ENCODE results near the gene OR2F1.

OR2F1 gene

DNA sequence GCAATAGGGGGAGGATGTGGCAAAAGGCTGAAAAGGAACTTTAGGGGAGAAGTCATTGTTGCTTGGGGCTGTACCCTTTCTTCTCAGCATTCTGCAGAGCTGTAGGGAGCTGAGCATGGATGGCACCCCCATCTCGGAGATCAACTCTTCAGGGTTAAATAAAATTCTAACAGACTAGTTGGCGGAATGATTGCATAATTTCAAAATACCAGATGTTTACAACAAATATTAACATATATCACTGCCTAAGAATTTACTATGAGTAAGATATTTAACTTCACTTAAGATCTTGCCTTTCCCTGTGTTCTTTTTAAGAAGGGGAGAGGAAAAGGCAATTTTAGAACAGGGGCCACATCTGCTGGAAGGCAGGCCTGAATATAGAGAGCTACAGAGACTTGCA, 509 bp upstream of the OR2F1 start:
- DNase-seq, result no peak

DNA sequence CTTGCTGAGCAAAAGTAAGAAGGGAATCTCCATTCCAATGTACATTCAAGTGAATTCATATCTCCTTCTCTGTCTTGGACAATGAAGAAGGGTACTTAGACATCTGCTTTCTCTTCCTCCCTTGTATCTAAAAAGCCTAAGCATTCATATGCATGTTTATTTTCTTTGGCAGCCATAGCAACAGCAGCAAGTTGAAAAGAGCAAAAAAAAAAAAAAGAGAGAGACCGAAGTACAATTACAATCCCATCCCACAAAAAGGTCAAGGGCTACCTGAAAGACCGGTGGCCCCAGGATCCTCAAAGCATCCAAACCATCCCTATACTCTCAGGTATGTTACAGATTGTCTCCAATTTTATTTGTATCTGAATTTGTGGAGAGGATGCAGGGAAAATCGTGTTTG, 4.1 kb downstream of the OR2F1 start:
- DNase-seq, result no peak

DNA sequence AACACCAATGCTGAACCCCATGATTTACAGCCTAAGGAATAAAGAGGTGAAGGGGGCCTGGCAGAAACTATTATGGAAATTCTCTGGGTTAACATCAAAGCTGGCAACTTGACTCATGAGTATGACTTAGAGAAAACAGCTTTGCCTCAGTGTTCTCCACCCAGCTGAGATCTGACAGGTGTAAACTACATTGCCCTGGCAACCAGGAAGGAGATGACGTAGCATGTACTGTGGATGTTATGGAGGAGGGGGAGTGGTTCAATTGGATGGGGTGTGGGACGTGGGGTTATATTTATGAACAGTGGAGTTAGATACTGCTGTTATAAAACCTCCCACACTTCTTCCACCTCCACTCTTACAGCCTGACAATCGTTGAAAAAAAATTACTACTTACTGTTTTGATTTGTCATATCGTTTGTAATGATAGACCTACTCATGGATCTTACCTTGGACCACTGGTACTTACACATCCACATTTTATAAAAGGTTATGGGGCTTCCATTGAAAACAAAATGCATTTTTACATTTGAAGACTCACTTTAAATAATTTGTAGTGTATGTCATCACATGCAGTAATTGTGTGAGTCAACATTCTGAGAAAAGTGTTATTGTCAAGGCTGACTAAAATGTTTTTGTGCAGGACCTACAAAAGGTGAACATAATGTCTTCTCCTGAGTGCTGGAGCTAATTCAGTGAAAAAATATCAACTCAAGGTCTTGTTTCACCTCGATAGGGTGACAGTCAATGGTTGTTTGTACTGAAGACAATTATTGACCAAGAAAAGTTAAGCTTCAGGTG, 6.4 kb downstream of the OR2F1 start:
- no peak for DNase-seq

DNA sequence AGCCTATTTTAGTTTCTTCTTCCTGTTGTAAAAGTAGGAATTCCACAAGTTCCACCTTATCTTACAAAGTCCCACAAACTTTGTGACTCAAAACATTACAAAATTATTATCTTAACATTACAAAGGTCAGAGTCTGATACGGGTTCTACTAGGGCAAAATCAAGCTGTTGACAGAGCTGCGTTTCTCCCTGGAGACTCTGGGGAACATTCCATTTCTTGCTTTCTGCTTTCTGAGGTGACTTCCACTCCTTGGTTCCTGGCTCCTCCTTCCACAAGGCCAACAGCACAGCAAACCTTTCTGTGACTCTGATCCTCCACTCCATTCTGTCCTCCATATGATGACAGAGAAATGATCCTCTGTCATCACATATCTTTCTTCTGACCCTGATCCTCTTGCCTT, 10.6 kb downstream of the OR2F1 start:
- DNase-seq, result no peak

DNA sequence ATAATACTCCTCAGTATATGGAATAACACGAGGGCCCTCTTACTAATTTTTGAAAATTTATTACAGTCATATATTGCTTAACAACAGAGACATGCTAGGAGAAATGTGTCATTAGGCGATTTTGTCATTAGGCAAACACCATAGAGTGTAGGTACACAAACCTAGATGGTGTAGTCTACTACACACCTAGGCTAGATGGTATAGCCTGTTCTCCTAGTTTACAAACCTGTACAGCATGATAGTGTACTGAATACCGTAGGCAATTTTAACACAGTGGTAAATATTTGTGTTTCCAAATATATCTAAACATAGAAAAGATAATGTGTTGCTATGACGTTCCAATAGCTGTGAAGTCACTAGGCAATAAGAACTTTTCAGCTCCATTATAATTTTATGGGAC, 12.8 kb downstream of the OR2F1 start:
- DNase-seq, result no peak

DNA sequence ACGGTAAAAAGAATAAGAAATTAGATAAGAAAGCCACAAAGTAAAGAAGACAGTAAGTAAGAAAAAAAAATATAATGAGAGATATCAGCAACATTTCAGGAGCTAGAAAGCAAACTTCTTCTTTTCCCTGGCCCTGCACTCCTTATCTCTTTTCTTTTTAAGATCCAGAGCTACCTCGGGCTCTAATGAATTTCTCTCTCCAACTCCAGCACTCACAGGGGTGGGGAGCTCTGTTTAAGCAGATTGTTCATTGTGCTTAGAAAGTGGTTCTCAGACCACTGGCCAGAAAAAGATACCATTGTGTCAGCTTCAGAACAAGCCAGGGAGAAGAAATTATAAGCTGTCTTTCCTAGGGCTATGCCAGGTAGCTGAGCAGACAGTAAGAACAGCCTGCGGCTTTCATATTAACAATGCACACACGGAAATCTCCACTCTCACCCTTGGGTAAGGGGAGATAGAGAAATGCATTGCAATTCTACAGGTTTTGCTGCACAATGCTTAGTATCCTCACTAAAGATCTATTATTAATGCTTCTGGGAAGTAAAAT, 19.3 kb downstream of the OR2F1 start:
- no peak for DNase-seq

DNA sequence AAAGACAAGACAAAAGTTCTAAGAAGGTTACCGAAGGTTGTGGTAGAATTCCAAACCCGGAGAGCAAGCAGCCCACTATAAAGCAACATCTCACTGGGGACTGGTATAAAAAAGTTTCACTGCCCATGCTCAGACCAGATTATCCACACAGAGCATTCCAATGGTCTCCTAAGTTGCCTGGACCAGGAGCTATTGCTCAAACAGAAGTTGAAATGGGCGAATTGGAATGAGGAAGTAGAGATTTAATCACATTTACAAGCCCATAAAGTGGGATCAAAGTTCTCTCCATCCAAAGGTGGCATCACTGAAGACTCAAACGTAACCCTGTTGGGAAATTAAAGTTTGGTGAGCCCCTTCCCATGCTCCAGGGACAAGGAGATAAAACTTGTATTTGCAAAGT, 19.8 kb downstream of the OR2F1 start:
- no peak for DNase-seq

DNA sequence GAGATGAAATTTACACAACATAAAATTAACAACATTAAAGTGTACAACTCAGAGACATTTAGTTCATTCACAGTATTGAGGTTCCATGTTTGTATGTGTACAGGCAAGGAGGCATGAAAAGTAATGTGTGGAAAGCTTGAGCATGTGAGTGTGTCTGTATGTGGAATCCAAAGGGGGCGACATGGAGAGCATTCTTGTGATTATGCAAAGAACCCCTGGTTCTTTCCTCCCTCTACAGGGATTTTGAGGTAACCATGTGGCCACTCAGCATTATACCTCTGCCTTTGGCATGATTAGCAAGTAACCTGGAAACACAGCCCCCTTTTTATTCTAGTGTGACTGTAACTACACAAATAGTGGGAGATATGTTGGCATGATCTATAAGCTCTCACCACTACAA, 21.0 kb downstream of the OR2F1 start:
- DNase-seq, result no peak

DNA sequence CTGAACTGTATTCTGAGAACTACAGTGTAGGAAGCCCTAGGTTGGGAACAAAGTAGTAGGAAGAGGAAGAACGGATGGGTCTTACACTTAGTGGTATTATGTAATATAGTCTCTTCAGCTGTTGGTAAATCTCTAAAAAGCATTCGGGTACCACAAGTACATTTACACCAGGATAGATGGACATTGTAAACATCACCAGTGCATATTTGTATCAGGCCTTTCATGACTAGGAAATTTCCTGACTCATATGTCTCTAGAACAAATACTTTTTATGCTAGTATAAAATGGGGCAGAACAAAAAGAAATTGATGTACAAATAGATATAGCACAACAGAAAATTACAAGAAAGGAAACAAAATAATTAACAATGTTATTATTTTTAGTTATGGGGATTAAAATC, 23.9 kb downstream of the OR2F1 start:
- DNase-seq, result no peak

DNA sequence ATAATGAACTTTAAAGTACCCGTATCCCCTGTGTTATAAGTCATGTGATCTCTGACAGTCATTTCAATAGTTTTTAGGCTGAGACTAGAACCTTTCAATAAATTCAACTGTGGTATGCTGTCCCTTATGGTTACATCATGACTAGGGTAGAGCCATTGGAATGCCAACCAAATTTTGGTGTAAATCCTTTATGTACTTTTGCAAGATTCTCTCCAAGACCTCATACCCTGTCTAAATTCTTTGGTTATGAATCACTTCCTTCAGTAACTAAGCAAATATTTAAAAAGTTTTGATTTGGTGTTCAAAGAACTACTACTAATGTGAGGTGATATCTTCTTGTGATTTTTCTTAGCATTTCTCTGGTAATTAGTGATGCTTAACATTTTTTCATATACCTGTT, 24.7 kb downstream of the OR2F1 start:
- DNase-seq, result no peak

DNA sequence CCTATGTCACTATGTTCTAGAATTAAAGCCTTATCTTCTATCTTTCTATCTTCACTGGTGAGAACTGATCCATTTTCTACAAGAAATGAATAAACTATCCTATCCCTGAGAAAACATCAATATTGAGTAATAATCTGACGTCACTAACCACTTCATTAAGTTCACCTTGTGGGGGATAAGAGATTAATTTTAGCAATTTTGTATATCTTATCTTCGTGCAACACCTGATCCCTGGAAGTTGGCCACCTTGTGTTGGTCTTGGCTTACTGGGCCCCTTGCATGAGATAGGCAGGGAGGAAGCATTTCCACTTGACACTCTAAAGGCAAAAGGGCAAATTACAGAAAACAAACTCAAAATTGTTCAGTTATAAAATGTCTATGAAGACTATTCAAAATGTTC, 25.4 kb downstream of the OR2F1 start:
- DNase-seq, result no peak

DNA sequence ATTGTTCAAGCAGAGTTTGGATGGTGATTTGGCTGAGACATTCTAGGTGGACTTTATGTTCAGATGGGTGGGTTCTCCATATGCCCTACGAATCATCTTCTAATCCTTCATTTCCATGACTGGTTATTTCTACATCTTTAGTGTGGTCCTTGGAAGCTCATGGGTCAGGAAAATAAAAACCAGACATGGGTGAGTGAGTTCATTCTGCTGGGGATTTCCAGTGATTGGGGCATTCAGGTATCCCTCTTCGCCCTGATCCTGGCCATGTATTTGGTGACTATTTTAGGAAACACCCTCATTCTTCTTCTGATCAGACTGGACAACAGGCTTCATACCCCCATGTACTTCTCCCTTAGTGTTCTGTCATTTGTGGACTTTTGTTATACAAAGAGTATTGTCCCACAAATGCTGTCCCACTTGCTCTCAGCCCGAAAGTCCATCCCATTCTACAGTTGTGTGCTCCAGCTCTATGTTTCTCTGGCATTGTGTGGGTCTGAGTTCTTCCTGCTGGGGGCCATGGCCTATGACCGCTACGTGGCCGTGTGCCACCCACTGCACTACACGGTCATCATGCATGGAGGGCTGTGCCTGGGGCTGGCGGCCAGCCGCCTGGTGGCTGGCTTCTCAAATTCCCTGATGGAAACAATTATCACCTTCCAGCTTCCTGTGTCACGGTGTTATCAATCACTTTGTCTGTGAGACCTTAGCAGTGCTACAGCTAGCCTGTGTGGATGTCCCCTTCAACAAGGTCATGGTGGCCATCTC, 26.3 kb downstream of the OR2F1 start:
- DNase-seq, result no peak

DNA sequence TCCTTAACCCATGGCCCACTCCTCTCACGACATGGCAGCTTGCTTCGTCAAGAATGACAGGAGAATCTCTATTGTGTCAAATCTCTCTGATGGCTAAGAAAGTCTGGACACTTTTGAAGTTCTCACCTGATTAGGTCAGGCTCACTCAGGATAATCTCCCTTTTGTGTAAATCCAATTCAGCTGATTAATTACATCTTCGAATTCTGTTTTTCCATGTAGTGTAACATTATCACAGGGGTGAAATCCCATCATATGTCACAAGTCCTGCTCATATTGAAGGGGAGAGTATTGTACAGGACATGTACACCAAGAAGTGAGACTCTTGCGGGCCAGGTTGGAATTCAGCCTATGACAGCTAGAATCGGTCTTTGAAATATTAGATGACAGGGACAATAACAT, 29.3 kb downstream of the OR2F1 start:
- no peak for DNase-seq

DNA sequence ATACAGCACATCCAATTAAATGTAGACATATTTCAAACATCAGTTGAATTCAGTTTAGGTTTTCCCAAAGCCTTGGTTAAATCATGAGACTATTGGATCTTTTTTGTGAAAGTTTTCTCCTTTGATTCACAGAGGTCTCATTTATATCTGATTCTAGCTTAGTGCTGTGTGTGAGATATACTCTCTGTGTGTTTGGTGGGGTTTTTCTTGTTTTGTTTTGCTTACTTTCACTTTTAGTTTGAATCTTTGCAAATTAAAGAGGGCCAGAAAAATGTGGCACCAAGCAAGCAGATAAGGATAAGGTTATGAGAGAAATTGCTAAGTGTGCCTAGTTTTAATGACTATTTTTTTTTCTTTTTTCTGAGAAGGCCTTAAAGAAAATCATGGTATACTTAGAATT, 32.9 kb downstream of the OR2F1 start:
- DNase-seq, result no peak

DNA sequence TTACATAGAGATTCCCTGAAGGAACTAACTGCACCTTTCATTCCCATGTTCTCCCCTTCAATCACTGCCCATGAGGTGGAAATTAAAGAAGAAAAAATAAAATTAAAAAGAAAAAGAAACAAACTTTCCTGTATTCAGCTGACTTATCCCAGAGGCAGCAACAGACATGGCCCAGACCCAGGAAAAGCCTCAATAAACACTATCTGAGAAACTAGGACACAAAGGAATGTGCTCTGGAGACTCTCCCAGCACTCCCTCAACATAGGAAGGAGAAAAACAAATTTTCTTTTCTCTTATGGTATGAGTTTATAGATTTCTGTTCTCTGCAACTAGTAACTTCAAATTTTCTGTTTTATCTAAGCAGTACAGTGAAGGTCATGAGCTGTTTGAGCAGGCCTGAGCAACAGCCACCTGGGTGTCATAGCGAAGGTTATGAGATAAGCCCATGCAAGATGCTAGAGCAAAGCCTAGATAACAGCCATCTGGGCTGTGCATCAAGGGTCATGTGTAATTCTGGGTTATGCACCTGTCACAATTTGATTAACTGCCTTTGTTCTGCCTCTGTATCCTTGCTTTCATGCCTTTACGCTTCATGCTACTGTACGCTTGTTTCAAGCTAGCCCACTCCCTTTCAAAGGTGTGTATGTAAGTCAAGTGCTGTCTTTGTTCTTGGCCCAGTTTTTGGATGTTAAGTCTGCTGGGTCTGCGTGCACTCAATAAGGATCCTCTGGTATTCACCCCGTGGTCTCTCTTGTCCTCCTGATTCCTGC, 34.5 kb downstream of the OR2F1 start:
- no peak for DNase-seq

DNA sequence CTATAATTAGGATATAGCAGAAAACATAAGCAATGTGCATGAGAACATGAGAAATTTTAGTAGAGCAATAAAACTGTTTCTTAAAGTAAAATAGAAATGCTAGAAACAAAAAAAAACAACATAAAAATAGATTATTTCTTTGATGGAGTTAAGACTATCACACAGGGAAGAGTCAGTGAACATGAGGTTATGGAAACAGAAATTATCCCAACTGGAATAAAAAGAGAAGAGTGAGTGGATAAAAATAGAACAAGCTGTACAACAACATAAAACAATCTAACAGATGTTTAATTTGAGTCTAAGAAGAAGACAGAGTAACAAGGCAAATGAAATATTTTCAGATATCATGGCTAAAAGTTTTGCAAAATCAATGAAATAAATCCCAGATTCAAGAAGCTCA, 38.0 kb downstream of the OR2F1 start:
- DNase-seq, result no peak

DNA sequence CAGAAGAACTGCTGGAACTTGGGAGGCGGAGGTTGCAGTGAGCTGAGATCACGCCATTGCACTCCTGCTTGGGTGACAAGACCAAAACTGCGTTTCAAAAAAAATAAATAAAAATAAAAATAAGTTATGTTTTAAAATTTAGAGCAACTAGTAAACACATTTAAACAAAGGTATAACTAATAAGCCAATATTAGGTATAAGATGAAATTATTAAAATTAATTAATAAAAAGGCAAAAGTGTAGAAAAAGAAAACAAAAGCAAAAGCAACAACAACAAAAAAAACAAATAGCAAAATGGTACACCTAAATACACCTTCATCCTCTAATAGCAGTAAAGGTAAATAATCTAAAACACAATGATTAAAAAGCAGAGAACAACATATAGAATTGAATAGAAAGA, 39.3 kb downstream of the OR2F1 start:
- DNase-seq, result no peak

DNA sequence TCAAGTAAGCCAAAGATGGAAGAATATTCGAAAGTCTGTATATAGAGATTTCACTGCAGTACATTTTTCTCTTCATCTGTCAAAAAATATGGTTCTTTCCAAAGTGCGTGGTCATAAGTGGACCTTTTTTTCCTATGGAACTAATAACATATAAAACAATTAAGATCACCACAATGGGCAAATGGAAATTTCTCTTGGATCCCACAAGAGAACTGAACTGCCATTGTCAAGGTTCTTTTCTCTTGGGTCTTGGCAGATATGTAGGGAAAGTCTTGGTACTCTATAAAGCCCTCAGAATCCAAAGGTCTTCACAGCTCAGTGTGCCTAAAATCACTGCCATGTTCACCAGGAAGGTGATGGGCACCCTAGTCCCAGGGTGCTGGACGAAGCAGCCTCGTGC, 45.4 kb downstream of the OR2F1 start, which contains the start of gene OR6B1:
Gene OR6B1 (plus strand): TSS at position 301 of the 400 bp plus-strand sequence. CDS start 3,677 bp downstream, outside the sequence.
- DNase-seq, result no peak

DNA sequence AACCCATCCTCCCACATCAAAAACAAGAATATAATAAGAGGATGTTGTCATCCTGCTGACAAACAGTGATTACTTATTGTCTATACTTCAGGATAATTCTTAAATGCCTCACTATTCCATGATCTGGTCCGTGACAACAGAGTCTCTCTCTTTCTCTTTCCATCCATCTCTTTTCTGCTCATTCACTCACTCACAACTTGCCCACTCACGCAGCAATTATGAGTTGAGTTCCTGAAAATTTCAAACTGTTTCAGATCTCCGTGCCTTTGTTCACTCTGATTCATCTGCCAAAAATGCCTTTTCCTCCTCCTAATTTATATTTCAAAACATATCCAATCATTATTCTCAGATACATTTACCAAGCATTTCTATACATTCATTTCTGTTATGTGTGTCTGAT, 46.9 kb downstream of the OR2F1 start:
- DNase-seq, result no peak

DNA sequence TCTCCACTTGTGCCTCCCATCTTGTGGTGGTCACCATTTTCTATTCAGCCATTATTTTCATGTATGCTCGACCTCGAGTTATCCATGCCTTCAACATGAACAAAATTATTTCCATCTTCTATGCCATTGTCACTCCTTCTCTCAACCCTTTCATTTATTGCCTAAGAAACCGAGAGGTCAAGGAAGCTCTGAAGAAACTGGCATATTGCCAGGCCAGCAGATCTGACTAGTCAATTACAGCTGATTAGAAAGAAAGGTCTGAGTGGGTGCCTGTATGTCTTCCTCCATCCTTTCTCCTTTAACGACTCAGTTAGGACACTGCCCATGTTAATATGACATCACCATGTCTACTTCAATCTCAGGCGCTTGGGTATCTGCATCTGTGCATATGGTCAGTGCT, 50.1 kb downstream of the OR2F1 start:
- no peak for DNase-seq

DNA sequence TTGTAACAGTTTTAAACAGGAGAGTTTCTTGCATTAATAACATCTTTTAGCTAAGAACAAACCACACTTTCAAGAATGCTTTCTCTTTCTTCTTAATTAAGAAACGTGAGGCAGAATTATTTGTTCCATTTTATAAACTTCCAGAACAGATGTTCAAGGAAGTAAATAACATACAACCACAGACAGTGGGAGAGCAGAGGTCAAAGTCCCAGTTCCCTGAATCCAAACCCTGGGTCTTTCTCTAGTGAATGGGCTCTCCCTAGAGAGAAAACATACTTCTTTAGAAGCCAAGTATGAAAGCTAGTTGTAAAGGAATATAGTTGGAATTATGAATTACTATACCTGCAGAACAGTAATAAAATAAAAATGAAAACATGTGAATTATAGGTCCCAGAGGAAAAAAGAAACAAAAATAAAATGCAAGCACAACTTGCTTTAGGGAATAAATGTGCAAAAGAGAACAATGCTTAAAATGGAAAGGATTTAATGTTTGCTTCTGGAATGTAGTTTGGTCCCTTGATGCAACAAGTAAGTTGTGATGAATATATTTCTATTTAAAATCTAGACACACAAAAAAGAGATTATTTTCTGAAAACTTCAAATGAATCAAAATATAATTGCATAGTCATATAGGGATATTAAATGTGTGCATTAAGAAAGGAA, 51.5 kb downstream of the OR2F1 start:
- no peak for DNase-seq

DNA sequence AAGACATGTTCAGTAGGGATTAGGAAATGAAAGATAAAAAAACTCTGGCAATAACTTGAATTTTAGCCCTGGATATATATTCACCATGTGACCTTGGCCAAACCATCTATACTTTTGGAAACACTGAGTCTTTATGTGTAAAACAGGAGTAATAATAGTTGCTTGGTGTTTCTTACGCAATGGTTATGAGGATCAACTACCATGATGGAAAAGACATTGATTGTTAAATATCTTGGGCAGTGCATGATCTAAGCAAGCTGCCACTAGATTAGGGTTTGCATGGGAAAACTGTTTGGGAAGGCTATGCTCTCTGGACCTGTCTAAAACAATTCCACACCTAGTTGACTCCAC, 52.0 kb downstream of the OR2F1 start:
- DNase-seq, result no peak

DNA sequence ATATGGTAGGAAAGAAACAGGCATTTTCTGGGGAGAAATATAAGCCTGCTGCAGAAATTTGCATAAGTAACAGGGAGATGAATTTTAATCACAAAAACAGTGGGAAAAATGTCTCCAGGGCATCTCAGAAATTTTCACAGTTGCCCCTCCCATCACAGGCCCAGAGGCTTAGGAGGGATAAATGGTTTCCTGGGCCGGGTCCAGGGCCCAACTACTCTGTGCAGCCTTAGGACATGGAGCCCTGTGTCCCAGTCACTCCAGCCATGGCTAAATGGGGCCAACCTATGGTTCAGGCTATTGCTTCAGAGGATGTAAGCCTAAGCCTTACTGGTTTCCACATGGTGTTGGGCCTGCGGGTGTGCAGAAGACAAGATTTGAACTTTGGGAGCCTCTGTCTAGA, 54.7 kb downstream of the OR2F1 start:
- no peak for DNase-seq
